Right renal cortex interstitium (tissue), 3 donors: ENCODE measurements around the gene KXD1. TPM values are rescaled to one million over a fixed set of nuclear protein-coding genes. Genes with fewer than 3 reads are reported as not detected.
A peak's percentile ranks its signal among the peaks of the same experiment; 100 is the strongest.
"Not testable (repeated sequence)": the region's sequence is repeated elsewhere in the genome, so short reads cannot be mapped to it uniquely, and the experiment has no call there.

ENCODE experiments used
- DNase-seq, 3 donors: peaks; one replicate each; pipeline ENCODE4 v3.0.0-alpha.2; 2013; ENCODE audit warnings: low read depth in 3 of 3, low spot score in 2 of 3
- polyA plus RNA-seq, 3 donors: library from polyadenylated mRNA; unstranded; fragments of 120-200 nt; gene quantifications; one replicate each; pipeline ENCODE4 v1.2.1, GENCODE V29; 2013; ENCODE audit not compliant: insufficient read length in 3 of 3

Gene KXD1
- polyA plus RNA-seq, 3 donors = 50.3 to 56.0 (median 51.8) TPM

GRCh38 chr19:18576383-18576782 is 18.7 kb downstream of the KXD1 start:
- no peak for DNase-seq

GRCh38 chr19:18577365-18577914 is 19.8 kb downstream of the KXD1 start:
- no peak for DNase-seq

- DNase-seq = no peak
Measured at GRCh38 chr19:18580311-18580710, 22.6 kb downstream of the KXD1 start.

GRCh38 chr19:18586306-18586705 is 28.6 kb downstream of the KXD1 start:
- no peak for DNase-seq

DNA sequence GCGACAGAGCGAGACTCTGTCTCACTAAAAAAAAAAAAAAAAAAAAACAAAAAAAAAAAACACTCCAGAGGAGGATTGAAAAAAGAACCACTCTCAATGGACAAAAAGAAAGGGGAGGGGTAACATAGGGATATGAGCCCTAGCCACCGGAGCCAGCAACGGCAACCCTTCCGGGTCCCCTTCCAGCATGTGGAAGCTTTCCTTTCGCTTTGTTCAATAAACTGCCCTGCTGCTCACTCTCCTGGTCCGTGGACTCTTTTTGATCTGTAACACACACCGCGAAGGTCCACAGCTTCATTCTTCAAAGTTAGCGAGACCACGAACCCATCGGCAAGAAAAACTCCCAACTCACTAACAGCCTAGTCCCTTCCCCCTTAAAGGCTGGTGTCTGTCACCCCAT is 29.9 kb downstream of the KXD1 start:
- DNase-seq = no peak

- no peak for DNase-seq
Measured at GRCh38 chr19:18587962-18588610, 30.4 kb downstream of the KXD1 start.

DNA sequence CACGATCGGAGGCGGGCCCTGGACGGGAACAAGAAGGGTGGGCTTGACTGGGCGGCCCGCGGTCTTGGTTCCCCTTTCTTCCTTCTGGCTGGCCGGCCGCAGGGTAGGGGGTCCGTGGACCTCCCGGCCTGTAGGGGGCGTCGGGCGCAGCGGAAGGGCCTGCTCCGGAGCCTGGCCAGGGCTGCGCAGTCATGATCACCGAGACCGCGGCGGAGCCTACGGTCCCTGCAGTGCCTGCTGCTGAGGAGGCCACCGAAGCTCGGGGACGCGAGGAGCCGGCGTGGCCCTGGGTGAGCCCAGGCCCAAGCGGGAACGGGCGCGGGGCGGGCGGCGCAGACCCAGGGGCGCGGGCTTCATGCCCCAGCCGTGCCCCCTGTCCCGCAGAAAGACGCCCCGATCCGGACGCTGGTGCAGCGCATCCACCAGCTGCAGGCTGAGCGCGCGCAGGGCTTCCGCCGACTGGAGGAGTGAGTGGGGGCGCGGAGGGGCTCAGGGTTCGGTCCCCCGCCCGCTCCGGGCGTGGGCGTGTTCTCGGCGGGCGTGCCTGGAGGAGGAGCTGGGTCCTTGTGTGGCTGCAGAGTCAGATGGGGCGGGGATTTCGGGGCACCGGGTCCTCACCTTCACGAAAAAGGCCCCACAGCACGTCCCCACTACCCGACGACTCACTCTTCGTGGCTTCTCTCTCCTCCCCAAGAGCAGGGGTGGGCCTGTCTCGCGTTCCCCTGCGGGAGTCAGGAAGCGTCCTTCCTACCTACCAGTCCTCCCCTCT is 31.1 kb downstream of the KXD1 start, which contains the start of gene REX1BD:
Gene REX1BD, plus strand, starts transcription at position 188 of the 769 bp plus-strand sequence. Its CDS starts 4 bp downstream, at position 192.
- peak in 1 of 3 donors; percentile 56 for DNase-seq

DNA sequence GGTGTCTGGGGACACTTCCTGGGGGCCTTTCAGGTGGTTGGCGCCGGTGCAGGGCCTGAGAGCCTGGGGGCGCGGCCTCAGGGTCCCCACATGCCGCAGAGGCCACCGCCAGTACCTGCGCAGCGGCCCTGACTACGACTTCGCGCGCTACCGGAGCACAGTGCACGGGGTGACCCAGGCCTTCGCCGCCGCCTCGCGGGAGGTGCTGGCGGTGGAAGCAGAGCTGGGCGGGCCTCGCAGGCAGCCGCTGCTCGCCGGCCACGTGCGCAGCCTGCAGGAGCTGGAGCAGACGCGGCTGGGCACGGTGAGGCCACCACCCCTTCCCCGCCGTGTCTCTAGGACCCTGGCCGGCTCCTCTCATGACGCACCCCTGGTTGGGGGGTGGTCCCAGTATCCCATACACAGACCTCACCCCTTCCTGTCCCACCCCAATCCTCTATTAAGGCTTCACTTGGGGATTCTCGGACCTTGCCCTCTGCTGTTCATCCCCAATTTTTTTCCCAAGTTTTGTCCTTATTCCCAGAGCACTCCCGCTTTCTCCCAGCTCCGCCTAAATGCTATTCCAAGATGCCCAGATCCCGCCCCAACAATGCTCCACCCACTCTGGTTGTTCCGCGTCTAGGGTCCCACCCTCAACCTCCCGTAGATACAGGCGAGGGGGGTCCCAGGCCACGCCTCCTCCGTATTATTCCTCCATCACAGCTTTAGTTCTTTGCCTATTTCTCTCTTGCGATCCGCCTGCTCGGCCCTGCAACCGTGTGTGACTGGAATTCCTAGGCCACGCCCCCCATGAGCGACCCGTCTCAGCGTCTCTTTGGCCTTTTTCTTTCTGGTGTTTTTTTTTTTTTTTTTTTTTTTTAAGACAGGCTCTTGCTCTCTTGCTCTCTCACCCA is 32.0 kb downstream of the KXD1 start:
- DNase-seq = no peak

DNA sequence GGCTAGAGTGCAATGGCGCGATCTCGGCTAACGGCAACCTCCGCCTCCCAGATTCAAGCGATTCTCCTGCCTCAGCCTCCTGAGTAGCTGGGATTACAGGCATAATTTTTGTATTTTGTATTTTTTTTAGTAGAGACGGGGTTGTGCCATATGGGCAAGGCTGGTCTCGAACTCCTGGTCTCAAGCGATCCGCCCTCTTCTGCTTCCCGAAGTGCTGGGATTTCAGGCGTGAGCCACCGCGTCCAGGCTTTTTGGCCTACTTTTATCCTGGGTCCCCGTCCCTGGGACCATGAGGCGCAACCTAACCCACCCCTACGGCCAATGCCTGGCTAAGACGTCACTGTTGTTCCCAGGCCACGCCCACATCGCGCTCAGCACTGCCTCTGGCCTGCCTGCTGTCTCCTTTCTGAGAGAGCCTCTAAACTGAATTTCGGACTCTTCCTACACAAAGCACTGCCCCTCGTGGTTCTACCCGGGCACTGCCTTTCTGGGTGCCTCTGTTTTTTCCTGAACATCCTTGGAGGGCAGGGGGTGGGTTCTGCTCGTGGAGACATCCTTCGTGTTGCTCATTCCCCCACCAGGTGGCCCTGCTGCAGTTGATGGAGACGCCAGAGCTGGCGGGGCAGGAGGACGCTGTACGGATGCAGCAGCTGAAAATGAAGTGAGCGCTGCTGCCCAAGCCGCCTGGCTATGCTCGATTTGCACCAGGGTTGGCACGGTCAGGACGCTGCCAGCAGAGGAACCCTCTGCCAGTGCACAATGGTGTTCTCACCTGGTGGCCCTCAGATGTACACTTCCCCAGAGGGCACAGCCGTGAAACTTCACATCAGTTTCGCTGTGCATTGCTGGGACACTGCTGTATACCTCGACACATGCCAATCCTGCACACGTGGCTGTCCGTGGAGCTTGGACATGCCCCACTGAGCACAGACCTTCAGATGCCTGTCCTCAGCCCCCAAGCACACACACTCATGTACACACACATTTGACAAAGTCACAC is 32.9 kb downstream of the KXD1 start:
- DNase-seq = peak; percentile 52 to 74 (median 74)

- no peak for DNase-seq
Measured at GRCh38 chr19:18591735-18592385, 34.2 kb downstream of the KXD1 start.

DNA sequence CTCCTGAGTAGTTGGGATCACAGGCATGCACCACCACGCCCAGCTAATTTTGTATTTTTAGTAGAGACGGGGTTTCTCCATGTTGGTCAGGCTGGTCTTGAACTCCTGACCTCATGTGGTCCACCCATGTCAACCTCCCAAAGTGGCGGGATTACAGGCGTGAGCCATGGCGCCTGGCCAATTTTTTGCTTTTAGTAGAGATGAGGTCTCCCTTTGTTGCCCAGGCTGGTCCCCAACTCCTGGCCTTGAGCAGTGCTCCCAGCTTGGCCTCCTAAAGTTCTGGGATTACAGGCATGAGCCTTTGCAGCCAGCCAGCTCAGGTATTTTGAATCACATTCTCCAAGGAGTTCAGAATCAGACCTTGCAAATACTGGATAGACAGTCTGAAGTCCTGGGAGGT is 35.1 kb downstream of the KXD1 start:
- DNase-seq = not testable (repeated sequence)

DNA sequence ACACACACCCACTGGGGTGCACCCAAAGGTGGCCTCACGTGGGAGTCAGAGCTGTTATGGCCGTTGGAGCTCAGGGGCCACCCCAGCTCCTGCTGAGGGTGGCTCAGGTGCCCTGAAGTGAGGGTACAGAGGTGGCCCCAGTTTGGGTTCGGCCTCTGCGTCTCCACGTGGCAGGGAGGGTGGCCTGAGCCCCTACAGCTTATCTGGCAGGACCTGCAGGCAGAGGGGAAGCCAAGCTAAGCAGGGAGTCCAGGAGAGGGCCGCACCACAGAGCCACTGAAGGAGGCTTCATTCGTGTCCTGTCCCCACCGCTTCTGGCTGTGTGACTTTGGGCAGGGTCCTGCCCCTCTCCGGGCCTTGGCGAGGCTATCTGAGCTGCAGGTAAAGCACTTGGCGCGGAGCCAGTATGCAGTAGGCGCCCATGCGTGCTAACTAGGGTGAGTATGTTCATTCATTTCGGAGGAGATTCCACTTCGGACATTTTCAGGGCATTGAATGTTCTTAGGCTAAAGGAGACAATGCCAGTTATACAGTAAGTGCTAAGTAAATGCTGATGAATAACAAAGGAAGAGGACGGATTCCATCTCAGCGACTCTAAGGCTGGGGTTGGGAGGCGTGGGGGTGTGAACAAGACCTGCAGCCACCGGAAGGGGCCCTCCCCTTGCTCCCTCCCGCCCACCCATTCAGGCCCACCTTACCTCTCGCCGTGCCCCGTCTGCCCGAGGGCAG is 35.9 kb downstream of the KXD1 start:
- DNase-seq = no peak

DNA sequence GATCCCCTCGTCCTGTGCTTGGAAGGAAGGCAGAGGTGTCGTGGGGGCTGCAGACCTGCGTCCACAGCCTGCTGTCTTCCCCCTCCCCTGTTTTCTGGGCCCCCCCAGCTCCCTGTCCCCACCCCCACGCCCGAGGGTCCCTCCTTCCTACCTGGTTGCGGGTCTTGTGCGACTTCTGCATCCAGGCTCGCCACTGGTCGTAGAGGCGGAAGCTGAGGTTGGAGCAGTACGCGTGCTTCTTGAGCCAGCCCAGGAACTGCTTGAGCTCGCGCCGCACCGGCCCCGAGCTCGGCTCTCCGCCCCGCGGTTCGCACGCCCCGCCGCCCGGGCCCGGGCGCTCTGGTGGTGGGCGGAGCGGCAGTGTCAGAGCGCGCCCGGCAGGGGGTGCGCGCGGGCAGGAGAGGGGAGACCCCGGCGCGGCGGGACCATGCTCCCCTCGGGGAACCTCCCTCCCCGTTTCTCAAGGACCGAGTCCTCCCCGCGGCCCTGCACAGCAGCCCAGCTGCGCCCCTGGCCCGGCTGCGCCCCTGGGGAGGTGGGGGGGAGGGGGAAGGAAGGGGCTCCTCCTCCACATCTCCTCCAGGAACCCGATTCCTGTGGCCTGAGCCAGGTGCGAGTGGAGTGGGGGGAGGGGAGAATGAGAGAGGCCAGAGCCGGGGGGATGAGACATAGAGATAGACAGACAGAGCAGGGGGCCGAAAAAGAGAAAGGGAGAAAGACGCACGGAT is 36.6 kb downstream of the KXD1 start:
- peak in 1 of 3 donors; percentile 69 for DNase-seq

GRCh38 chr19:18594824-18595373 is 37.2 kb downstream of the KXD1 start:
- no peak for DNase-seq

- no peak for DNase-seq
Measured at GRCh38 chr19:18595475-18595874, 37.8 kb downstream of the KXD1 start.

DNA sequence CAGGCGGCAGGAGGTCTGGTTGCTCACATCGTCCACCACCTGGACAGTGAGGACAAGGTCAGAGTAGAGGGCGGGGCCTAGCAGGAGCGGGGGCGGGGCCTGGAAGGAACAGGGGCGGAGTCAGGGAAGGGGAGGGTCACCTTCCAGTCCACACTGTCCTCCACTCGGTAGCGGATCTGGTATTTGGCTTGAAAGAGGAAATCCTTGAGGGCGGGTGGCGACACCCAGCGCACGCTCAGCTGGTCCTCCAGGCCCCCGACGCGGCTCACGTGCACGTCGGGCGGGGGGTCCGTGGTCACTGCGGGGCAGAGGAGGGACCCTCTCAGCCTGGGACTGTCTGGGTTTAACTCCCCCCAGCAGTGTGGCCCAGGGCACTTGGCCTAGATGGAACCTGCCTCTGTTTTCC is 39.1 kb downstream of the KXD1 start:
- no peak for DNase-seq
